HG02678 (cell line): Measurements from ENCODE around the gene C1QTNF9B.
A peak's percentile ranks its signal among the peaks of the same experiment; 100 is the strongest.

Experiments used
- ATAC-seq: cut with Tn5 transposase; IDR thresholded peaks from one replicate; pipeline ENCODE4 v1.9.1; 2021; ENCODE audit warnings: mild to moderate bottlenecking, moderate library complexity; ENCODE audit not compliant: unreplicated experiment

C1QTNF9B gene

DNA sequence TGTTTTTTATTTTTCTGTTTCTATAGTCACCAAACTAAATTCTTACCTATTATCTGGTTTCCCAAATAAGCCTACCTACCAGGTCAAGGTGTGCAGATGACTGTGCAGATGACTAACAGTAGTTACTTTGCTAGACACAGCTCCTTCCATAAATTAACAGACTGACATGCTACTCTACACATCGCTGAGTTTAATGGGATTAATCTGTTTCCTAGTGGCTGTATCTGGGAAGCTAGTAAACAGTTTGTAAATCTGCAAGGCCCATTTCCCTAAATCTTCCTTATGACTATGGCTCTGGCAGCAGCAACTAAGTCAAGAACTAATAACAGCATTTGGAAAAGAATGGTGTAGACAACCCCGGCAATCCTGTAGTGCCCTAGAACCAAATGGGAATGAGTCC, 36.0 kb downstream of the C1QTNF9B start:
- no peak for ATAC-seq

DNA sequence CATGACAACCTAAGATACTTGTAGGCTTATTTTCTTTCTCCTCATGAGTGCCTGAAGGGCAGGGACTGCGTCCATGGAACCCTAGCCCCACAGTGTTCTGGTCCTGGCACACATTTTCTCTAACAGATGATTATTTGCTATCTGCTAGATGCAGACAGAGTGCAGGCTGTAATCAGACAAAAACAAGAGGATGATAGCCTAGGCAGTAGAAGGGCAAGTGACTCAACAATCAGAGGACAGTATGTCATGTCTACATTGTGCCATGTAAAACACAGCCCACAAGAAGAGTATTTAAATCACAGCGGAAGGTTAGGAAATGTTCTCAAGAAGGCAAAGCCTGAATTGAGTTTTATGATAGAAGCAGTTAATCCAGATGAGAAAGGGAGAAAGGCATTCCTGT, 37.4 kb downstream of the C1QTNF9B start:
- ATAC-seq, result no peak

DNA sequence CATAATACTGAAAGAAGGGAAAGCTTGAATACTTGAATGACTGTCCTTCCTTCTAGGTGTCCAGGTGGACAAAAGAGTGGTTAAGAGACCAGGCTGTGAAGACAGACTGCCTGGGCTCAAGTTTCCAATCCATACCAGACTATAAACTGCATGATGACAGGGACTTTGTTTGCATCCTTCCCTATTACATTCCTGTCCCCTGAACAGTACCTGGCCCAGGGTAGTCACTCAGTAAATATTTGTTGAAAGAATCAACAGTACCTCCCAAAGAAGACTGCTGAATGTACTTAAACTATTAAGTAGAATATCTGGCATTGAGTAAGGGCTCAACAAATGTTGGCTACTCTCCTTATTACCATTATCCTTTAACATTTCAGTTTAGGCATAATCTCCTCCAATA, 37.8 kb downstream of the C1QTNF9B start:
- ATAC-seq, result no peak

DNA sequence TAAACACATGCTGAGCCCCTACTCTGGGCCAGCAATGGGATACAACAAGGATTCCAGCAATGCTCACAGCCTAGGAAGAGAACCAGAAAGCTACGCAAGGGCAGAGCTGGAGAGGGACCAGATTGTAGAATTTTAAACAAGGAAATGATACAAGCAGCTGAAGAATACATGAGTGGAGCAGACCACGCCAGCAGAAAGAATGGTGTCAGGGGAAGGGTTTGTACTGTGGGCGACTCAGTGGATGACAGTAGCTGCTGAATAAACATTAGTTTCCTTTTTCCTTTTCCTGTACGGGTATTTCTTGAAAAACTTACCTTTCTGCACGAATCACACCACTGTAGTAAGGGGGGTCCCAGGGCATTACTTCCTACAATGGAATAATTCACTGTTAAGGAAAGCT, 38.8 kb downstream of the C1QTNF9B start:
- no peak for ATAC-seq

DNA sequence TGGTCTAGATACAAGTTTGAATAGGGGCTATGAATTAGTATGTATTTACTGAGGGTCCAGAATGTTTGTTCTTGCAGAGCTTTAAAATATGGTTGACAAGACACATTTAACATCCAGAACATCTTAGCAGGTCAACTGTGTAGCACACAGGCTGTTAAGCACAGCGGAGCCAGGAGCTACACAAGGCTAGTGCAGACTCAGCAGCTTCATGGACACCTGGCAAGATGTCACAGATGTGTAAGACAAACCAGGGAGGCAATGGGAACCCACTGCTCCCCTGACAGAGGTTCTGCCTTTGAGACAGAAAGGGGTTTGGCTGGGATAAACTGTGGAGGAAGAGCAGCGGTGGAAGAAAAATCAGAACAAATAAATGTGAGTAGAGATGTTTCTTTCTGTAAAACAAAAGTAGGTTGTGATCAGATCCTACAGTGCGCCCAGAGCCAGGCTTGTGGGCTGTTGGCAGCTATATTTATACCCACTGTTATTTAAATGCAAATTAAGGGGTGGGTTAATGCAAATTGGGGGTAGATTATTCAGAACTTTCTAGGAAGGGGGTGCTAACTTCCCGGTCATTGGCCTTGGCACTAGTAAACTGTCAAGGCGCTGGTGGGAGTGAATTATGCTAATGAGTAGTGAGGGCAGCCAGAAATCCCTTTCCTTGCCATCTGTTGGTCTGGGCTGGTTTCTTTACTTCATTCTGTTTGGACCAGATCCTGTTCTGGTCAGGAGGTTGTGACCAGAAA, 41.1 kb downstream of the C1QTNF9B start:
- ATAC-seq, result no peak

DNA sequence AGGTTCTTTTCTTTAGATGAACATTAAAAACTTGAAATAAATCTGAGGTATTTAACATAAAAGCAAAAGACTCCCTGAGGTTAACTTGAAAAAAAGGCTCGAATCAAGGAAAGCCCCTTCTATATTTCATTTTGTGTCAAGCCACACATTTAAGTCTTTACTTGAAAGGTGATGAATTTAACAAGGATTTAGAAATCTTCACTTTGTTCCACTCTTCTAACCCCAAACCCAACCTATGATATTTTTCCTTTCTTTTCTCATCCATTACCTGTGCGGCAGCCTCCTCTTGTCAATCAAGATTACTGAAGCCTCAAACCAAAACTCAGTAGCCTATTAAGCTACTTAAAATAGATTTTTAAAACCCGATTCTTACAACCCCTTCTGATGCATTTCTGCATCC, 41.9 kb downstream of the C1QTNF9B start:
- no peak for ATAC-seq

DNA sequence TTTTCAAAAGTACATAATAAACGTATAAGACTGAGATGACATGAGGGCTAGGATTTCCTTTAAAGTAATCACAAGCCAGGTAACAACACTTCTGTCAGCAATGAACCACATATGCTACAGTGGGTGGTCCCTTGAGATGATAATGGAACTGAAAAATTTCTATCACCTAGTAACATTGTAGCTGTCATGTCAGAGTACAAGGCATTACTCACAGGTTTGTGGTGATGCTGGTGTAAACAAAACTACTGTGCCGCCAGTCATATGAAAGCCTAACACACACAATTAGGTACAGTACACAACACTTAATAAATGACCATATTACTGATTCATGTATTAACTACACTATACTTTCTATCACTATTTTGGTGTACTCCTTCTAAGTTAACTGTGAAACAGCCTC, 45.0 kb downstream of the C1QTNF9B start:
- ATAC-seq, result no peak

DNA sequence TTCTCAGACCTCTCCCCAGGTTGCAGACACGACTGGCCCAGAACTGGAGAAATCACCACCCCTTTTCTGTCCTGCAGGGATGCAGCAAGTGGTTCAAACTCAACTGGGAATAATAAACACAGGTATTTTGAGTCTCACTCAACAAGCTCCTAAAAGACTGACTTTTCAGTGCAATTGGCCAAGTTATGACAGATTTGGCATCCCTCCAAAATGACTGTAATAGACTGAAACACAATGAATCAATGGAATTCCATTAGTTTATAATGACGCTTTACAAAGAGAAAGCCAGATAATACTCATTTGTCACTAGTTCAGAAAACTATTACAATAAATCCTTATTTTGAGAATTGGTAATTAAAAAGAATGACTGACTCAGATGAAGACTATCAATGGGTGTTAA, 46.2 kb downstream of the C1QTNF9B start:
- ATAC-seq, result no peak

DNA sequence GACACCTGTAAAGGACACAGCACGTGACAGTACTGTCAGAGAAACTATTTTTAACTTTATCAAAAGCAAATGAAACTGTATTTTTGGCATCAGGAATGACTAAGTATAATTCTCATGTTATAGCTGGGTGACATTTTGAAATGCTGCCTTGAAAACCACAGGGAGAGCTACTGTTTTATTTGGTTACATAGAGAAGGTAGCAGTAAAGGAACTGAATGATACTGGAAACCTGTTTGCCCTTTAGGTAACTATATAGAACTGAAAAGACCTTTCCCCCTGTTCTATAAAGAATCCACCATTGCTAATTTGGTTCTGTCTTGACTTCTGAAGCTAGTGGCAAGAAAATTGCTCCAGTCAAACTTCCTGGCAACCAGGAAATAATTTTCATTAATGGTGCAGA, 47.2 kb downstream of the C1QTNF9B start:
- ATAC-seq, result no peak

DNA sequence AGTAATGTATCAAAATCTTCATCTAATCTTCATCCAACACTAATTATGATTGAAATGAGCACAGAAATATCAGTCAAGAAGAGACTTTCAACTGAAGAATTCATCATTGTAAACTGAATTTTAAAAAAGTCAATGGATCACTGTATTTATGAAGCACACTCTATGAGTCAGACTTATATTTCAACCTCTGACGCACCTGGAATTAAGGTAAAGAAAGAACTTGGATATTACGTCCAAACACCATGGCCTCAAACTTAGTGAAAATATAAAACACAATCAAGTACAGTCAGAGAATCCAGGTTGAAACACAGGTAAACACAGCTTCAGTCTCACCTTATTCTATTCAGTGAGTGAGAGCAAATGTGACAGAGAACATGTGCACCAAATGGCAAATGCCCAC, 47.6 kb downstream of the C1QTNF9B start:
- ATAC-seq, result no peak

DNA sequence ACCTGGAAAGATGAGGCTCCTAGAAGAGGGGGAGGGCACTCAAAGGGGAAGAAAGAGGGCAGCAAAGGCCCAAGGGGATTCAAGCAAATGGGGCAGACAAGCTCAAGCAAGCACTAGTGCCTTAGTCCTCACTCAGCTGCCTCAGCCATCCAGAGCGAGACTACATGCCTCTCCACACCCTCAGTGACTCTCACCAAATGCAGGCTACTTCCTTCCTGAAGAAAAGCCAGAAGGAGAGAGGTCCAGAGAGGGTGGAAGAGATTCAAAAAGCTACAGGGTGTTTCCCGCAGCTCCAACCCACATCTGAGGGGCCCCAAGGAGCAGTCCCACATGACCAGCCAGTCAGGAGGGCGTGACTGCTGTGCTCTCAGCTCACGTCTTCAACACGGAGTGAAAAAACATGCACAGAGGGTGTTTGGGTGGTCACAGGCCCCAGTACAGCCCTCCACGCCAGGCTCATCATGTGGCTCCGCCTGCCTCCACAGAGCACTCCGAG, 48.6 kb downstream of the C1QTNF9B start:
- no peak for ATAC-seq

DNA sequence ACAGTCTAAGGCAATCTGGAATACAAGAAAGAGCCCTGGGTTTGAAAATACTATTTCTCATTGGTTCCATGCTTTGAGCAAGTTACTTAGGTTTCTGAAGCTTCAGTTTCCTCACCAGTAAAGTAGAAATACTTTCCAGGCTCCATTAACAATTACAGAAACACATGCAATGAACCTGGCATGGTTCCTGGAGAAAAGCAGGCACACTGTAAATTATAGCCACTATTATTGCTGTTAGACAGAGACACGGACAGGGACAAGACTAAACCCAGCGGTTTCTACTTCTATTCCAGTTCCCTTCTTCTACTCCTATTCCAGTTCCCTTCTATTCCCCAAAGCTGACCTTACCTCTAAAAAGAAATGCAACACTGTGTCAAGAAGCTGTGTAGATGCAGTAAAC, 49.3 kb downstream of the C1QTNF9B start:
- no peak for ATAC-seq

DNA sequence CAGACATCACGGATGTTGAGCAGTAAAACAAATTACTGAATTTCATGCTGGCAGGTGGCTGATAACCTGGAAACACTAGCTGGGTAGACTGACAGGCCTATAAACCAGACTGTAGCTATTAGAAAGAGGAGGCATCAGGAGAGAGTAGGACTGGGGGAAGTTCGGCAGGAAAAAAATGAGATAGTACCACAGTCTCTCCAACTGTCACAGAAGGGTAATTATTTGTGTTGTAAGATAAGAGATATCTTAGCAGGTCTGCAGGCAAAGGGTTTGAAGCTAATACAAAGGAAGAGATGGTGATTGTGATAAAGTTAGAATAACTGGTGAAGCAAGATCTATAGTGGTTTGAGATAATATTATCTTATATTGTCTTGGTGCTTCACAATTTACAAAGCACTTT, 49.8 kb downstream of the C1QTNF9B start:
- no peak for ATAC-seq

DNA sequence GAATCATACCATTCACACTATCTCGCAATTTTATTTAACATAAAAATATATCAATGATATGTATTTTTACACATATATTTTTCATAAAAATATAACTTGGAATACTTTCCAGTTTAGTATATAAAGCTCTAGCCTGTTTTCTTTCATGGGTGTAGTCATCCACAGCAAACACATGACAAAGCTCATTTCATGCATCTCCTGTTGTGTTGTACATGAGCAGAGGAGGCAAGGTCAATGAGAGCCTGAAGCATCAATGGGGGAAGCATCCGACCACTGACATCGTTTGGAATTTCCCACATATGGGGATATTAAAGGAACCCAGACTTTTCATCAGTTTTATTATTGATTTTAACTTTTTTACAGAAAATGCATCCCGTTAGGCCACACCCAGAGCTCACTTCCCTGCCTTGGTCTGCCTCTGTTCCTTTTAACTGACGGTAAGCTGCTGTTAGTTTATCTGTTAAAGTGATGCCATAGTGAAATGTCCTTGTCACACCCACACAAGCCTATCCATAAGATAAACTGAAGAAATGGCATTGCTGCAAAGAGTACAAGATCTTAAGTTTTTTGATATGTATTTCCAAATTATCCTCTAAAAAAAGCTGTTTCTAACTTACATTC, 52.1 kb downstream of the C1QTNF9B start:
- ATAC-seq, result peak; percentile 23

DNA sequence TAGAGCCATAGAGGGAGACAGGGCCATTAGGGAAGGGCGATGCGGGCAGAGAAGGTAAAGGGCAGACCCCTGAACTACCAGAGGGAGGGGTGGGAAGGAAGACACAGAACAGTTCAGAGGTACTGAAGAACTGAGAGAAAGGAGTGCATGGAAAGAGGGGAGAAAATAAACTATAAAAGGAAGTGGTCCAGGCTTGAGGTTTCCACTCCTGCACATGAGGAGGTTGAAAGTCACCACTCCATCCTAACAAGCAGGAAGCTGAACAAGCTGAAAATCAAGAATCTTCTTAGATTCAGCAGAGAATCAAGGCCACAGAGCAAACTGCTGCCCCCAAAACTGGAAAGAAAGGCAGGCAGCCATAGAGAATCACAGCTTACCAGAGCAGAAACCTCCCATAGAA, 53.2 kb downstream of the C1QTNF9B start:
- ATAC-seq, result no peak

DNA sequence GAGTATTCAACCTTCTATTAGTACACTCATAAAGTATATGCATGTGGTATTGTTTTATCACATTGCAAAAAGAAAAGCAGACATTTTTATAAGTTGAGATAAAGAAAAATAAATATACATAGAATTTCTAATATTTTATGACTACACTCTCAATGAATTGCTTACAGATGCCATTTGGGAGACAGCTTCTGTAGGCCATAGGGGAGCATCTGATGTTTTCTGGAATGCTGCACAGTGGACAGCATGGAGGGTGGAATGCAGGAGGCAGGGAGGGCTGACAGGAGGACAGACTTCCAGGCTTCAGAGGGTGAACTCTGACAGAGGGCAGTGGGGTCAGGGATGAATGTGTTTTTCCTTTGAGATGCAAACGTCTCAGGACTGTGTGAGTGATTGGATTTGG, 53.9 kb downstream of the C1QTNF9B start:
- ATAC-seq, result no peak

DNA sequence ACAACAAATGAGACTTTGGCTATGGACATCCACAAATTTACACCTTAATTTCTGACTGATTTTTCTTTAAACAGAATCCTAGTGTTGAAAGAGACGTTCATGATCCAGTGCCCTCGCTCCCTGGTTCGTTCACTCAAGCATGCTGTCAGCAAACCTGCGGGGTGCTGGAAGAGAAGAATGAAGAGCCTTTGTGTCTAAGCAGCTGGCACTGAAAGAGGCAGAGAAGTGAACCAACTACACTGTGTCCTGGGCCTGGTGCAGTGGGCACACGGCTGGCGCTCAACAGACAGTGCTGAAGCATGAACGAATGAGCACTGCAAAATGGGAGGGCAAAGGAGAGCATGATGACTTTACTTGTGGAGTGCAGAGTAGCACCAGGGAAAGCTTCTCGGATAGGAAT, 54.9 kb downstream of the C1QTNF9B start:
- ATAC-seq, result no peak
